ENCODE data around the gene ABCA1.

- TF ChIP-seq, protein P1, sequence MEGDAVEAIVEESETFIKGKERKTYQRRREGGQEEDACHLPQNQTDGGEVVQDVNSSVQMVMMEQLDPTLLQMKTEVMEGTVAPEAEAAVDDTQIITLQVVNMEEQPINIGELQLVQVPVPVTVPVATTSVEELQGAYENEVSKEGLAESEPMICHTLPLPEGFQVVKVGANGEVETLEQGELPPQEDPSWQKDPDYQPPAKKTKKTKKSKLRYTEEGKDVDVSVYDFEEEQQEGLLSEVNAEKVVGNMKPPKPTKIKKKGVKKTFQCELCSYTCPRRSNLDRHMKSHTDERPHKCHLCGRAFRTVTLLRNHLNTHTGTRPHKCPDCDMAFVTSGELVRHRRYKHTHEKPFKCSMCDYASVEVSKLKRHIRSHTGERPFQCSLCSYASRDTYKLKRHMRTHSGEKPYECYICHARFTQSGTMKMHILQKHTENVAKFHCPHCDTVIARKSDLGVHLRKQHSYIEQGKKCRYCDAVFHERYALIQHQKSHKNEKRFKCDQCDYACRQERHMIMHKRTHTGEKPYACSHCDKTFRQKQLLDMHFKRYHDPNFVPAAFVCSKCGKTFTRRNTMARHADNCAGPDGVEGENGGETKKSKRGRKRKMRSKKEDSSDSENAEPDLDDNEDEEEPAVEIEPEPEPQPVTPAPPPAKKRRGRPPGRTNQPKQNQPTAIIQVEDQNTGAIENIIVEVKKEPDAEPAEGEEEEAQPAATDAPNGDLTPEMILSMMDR (optimal IDR thresholded peaks at IDR 0.05 in 1 of 3, IDR thresholded peaks at IDR 0.05 in 1 of 3, conservative IDR thresholded peaks at IDR 0.05 in 1 of 3; ENCODE audit: extremely low read depth in 1 of 3, insufficient read depth in 2 of 3, low read length in 3 of 3): no peak
- no peak for TF ChIP-seq EZH2 (IDR thresholded peaks at IDR 0.05; ENCODE audit: low read length)
Observed at GRCh38 chr9:104836235-104836634, 91.7 kb downstream of the ABCA1 start.

All from keratinocyte (primary cell).